K562 (cell line): ENCODE measurements around the gene ARHGAP23. TPM values are rescaled to one million over a fixed set of nuclear protein-coding genes. Genes with fewer than 3 reads are reported as not detected.

ENCODE experiments used
- ATF1 ChIP-seq, 2 experiments: fragments of 450-650 bp in 1 of 2; IDR thresholded peaks; 2 replicates each; pipeline ENCODE4 v1.6.1; 2016; ENCODE audit warnings: missing compliant biosample characterization in 1 of 2, missing genetic modification characterization in 1 of 2
- BHLHE40 ChIP-seq: IDR thresholded peaks from 2 replicates; pipeline ENCODE4 v1.6.1; 2011; ENCODE audit warnings: low read length, improper control_type of control experiment
- CXXC5 ChIP-seq: fragments of 250-450 bp; sonication (Bioruptor Pico); IDR thresholded peaks from 2 replicates; pipeline ENCODE4 v1.8.0; 2022; ENCODE audit warnings: inconsistent platforms, mild to moderate bottlenecking, moderate library complexity
- DDX20 ChIP-seq: fragments of 450-650 bp; IDR thresholded peaks from 2 replicates; pipeline ENCODE4 v1.6.1; 2016; ENCODE audit warnings: missing genetic modification characterization, low read depth, mild to moderate bottlenecking, missing compliant biosample characterization, moderate library complexity
- MEF2D ChIP-seq: conservative IDR thresholded peaks from 2 replicates; pipeline ENCODE4 v1.6.1; 2016; ENCODE audit warnings: low read depth, missing genetic modification characterization, missing compliant biosample characterization
- MTA3 ChIP-seq: fragments of 450-650 bp; formaldehyde crosslinking; IDR thresholded peaks from 2 replicates; pipeline ENCODE4 v1.6.1; 2017; ENCODE audit warnings: mild to moderate bottlenecking, borderline replicate concordance
- NR4A1 ChIP-seq, 2 experiments: fragments of 250-450 bp in 1 of 2; fragments of 450-650 bp in 1 of 2; sonication (Bioruptor Pico) in 1 of 2; IDR thresholded peaks; 2 replicates each; pipeline versions ENCODE4 v1.4.0 to v1.6.1; 2016 to 2020; ENCODE audit warnings: mild to moderate bottlenecking in 2 of 2, missing compliant biosample characterization in 1 of 2, missing genetic modification characterization in 1 of 2, moderate library complexity in 1 of 2
- PTRF ChIP-seq: fragments of 450-650 bp; IDR thresholded peaks from 2 replicates; pipeline ENCODE4 v1.6.1; 2016; ENCODE audit warnings: mild to moderate bottlenecking, missing genetic modification characterization, missing compliant biosample characterization
- RCOR1 ChIP-seq, 2 experiments: IDR thresholded peaks; 2 replicates each; pipeline ENCODE4 v1.6.1; 2012; ENCODE audit warnings: low read depth in 2 of 2, low read length in 2 of 2, borderline replicate concordance in 1 of 2, improper control_type of control experiment in 1 of 2
- TFE3 ChIP-seq: fragments of 450-650 bp; formaldehyde crosslinking; IDR thresholded peaks from 2 replicates; pipeline ENCODE4 v1.4.0; 2020; ENCODE audit warnings: mild to moderate bottlenecking, mixed read lengths
- polyA plus RNA-seq, 8 experiments: library from polyadenylated mRNA; depleted of rRNA in 4 of 8; stranded (reverse) in 5 of 8; unstranded in 3 of 8; fragments of >200 nt; fragmentation: Nextera tagmentation in 2 of 8; fragmentation: Illumina TruSeq in 1 of 8; extraction: Ambion mirVana in 2 of 8; extraction: Trizol in 1 of 8; gene quantifications; 2 replicates each; pipeline versions ENCODE4 v1.2.1 to v1.2.3, GENCODE V29; 2011 to 2014; ENCODE audit warnings: inconsistent platforms in 1 of 8, missing spikeins in 1 of 8
- total RNA-seq, 7 experiments: library from RNA; depleted of rRNA in 6 of 7; stranded (reverse); fragments of >200 nt in 6 of 7; fragmentation: Illumina TruSeq in 2 of 7; extraction: Trizol in 2 of 7; gene quantifications; 2 replicates each; pipeline versions ENCODE4 v1.2.1 to v1.2.3, GENCODE V29; 2011 to 2021; ENCODE audit warnings: low replicate concordance in 1 of 7
- TF ChIP-seq, protein P1 (sequence below): fragments of 450-650 bp; IDR thresholded peaks from 2 replicates; pipeline ENCODE4 v1.6.1; 2016; ENCODE audit warnings: mild to moderate bottlenecking, moderate library complexity

ARHGAP23 gene
- total and polyA plus RNA-seq, 9 of the 15 experiments (the other 6 are each of a cell fraction or from before 2014, with no cell fraction given) = 0.01 to 2.7 (median 0.70) TPM

- TF ChIP-seq, protein P1, sequence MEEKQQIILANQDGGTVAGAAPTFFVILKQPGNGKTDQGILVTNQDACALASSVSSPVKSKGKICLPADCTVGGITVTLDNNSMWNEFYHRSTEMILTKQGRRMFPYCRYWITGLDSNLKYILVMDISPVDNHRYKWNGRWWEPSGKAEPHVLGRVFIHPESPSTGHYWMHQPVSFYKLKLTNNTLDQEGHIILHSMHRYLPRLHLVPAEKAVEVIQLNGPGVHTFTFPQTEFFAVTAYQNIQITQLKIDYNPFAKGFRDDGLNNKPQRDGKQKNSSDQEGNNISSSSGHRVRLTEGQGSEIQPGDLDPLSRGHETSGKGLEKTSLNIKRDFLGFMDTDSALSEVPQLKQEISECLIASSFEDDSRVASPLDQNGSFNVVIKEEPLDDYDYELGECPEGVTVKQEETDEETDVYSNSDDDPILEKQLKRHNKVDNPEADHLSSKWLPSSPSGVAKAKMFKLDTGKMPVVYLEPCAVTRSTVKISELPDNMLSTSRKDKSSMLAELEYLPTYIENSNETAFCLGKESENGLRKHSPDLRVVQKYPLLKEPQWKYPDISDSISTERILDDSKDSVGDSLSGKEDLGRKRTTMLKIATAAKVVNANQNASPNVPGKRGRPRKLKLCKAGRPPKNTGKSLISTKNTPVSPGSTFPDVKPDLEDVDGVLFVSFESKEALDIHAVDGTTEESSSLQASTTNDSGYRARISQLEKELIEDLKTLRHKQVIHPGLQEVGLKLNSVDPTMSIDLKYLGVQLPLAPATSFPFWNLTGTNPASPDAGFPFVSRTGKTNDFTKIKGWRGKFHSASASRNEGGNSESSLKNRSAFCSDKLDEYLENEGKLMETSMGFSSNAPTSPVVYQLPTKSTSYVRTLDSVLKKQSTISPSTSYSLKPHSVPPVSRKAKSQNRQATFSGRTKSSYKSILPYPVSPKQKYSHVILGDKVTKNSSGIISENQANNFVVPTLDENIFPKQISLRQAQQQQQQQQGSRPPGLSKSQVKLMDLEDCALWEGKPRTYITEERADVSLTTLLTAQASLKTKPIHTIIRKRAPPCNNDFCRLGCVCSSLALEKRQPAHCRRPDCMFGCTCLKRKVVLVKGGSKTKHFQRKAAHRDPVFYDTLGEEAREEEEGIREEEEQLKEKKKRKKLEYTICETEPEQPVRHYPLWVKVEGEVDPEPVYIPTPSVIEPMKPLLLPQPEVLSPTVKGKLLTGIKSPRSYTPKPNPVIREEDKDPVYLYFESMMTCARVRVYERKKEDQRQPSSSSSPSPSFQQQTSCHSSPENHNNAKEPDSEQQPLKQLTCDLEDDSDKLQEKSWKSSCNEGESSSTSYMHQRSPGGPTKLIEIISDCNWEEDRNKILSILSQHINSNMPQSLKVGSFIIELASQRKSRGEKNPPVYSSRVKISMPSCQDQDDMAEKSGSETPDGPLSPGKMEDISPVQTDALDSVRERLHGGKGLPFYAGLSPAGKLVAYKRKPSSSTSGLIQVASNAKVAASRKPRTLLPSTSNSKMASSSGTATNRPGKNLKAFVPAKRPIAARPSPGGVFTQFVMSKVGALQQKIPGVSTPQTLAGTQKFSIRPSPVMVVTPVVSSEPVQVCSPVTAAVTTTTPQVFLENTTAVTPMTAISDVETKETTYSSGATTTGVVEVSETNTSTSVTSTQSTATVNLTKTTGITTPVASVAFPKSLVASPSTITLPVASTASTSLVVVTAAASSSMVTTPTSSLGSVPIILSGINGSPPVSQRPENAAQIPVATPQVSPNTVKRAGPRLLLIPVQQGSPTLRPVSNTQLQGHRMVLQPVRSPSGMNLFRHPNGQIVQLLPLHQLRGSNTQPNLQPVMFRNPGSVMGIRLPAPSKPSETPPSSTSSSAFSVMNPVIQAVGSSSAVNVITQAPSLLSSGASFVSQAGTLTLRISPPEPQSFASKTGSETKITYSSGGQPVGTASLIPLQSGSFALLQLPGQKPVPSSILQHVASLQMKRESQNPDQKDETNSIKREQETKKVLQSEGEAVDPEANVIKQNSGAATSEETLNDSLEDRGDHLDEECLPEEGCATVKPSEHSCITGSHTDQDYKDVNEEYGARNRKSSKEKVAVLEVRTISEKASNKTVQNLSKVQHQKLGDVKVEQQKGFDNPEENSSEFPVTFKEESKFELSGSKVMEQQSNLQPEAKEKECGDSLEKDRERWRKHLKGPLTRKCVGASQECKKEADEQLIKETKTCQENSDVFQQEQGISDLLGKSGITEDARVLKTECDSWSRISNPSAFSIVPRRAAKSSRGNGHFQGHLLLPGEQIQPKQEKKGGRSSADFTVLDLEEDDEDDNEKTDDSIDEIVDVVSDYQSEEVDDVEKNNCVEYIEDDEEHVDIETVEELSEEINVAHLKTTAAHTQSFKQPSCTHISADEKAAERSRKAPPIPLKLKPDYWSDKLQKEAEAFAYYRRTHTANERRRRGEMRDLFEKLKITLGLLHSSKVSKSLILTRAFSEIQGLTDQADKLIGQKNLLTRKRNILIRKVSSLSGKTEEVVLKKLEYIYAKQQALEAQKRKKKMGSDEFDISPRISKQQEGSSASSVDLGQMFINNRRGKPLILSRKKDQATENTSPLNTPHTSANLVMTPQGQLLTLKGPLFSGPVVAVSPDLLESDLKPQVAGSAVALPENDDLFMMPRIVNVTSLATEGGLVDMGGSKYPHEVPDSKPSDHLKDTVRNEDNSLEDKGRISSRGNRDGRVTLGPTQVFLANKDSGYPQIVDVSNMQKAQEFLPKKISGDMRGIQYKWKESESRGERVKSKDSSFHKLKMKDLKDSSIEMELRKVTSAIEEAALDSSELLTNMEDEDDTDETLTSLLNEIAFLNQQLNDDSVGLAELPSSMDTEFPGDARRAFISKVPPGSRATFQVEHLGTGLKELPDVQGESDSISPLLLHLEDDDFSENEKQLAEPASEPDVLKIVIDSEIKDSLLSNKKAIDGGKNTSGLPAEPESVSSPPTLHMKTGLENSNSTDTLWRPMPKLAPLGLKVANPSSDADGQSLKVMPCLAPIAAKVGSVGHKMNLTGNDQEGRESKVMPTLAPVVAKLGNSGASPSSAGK = peak; percentile 54; the same call in 1 of the 2 replicates
- TF ChIP-seq MEF2D (no peak), ATF1 (CRISPR knock-in tag; IDR thresholded peaks at IDR 0.05) (no peak), ATF1 (tag; IDR thresholded peaks at IDR 0.05) (0 out of 2 replicates have a peak, but pooled peaks have one; percentile 28), DDX20 (no peak), BHLHE40 (peak; percentile 91), RCOR1 (IDR thresholded peaks at IDR 0.05; ENCODE audit: borderline replicate concordance in 1 of 2, low read depth in 2 of 2, low read length in 2 of 2) (peak in 1 of 2 experiments; percentile 3; a peak in 1 of 4 replicates), CXXC5 (peak; percentile 57; the same call in 1 of the 2 replicates), NR4A1 (CRISPR knock-in tag; IDR thresholded peaks at IDR 0.05) (no peak), NR4A1 (tag; IDR thresholded peaks at IDR 0.05) (0 out of 2 replicates have a peak, but pooled peaks have one; percentile 16), MTA3 (no peak), PTRF (tag) (no peak), TFE3 (CRISPR knock-in tag) (peak; percentile 84)
Observed at GRCh38 chr17:38460082-38460715, 31.9 kb downstream of the ARHGAP23 start (continued).
